ENCODE results near the gene AKR1C1.
A peak's percentile ranks its signal among the peaks of the same experiment; 100 is the strongest.
"Not testable (repeated sequence)": the region's sequence is repeated elsewhere in the genome, so short reads cannot be mapped to it uniquely, and the experiment has no call there.

The AKR1C1 gene

GRCh38 chr10:4940073-4940428, 23.2 kb upstream of the AKR1C1 start:
- not testable (repeated sequence) for H3K79me2 ChIP-seq (ENCODE audit: control insufficient read depth, insufficient read depth, low read length, unreplicated experiment); H3K36me3 ChIP-seq (ENCODE audit: insufficient read depth, low read length); H3K4me3 ChIP-seq (ENCODE audit: low read depth, low read length); H2AFZ ChIP-seq (ENCODE audit: low read length, unreplicated experiment); H3K27me3 ChIP-seq (ENCODE audit: insufficient read depth, low read length); H3K27ac ChIP-seq (ENCODE audit: low read depth, low read length)
- peaks cover 43% of the 10 kb centered on the region for H3K4me1 ChIP-seq (ENCODE audit: control insufficient read depth, insufficient read depth, low read length, unreplicated experiment)

- H3K36me3 ChIP-seq (ENCODE audit: insufficient read depth, low read length); H3K27me3 ChIP-seq (ENCODE audit: insufficient read depth, low read length); H2AFZ ChIP-seq (ENCODE audit: low read length, unreplicated experiment); H3K4me3 ChIP-seq (ENCODE audit: low read depth, low read length); H3K79me2 ChIP-seq (ENCODE audit: control insufficient read depth, insufficient read depth, low read length, unreplicated experiment): not testable (repeated sequence)
- Histone ChIP-seq H3K4me1 (ENCODE audit: control insufficient read depth, insufficient read depth, low read length, unreplicated experiment) (peaks cover 44% of the 10 kb centered on the region), H3K27ac (ENCODE audit: low read depth, low read length) (0 out of 2 replicates have a peak overlapping the region, but pooled peaks have one; percentile 64)
Measured at GRCh38 chr10:4940909-4941308, 22.3 kb upstream of the AKR1C1 start.

GRCh38 chr10:4941540-4942330, 21.5 kb upstream of the AKR1C1 start:
- Histone ChIP-seq H3K27ac (ENCODE audit: low read depth, low read length) (peak overlapping the region; percentile 64), H3K36me3 (ENCODE audit: insufficient read depth, low read length) (no peaks in the 10 kb centered on the region), H3K4me1 (ENCODE audit: control insufficient read depth, insufficient read depth, low read length, unreplicated experiment) (peaks cover 48% of the 10 kb centered on the region), H3K4me3 (ENCODE audit: low read depth, low read length) (no peak overlapping the region), H2AFZ (ENCODE audit: low read length, unreplicated experiment) (no peak overlapping the region), H3K79me2 (ENCODE audit: control insufficient read depth, insufficient read depth, low read length, unreplicated experiment) (no peaks in the 10 kb centered on the region), H3K27me3 (ENCODE audit: insufficient read depth, low read length) (no peaks in the 10 kb centered on the region)

GRCh38 chr10:4942931-4943330, 20.3 kb upstream of the AKR1C1 start:
- H2AFZ ChIP-seq (ENCODE audit: low read length, unreplicated experiment) = peak overlapping the region; percentile 33
- not testable (repeated sequence) for H3K27me3 ChIP-seq (ENCODE audit: insufficient read depth, low read length); H3K4me3 ChIP-seq (ENCODE audit: low read depth, low read length); H3K36me3 ChIP-seq (ENCODE audit: insufficient read depth, low read length); H3K79me2 ChIP-seq (ENCODE audit: control insufficient read depth, insufficient read depth, low read length, unreplicated experiment)
- H3K4me1 ChIP-seq (ENCODE audit: control insufficient read depth, insufficient read depth, low read length, unreplicated experiment) = peaks cover 59% of the 10 kb centered on the region
- peak overlapping the region; percentile 64 for H3K27ac ChIP-seq (ENCODE audit: low read depth, low read length)

GRCh38 chr10:4943416-4943815, 19.8 kb upstream of the AKR1C1 start:
- H3K27me3 ChIP-seq (ENCODE audit: insufficient read depth, low read length); H3K4me3 ChIP-seq (ENCODE audit: low read depth, low read length); H3K36me3 ChIP-seq (ENCODE audit: insufficient read depth, low read length); H3K79me2 ChIP-seq (ENCODE audit: control insufficient read depth, insufficient read depth, low read length, unreplicated experiment): not testable (repeated sequence)
- Histone ChIP-seq H2AFZ (ENCODE audit: low read length, unreplicated experiment) (peak overlapping the region; percentile 33), H3K4me1 (ENCODE audit: control insufficient read depth, insufficient read depth, low read length, unreplicated experiment) (peaks cover 63% of the 10 kb centered on the region), H3K27ac (ENCODE audit: low read depth, low read length) (peak overlapping the region; percentile 64)

- H3K27ac ChIP-seq (ENCODE audit: low read depth, low read length) = peak overlapping the region; percentile 64; the same call in 1 of the 2 replicates
- no peaks in the 10 kb centered on the region for H3K27me3 ChIP-seq (ENCODE audit: insufficient read depth, low read length)
- peak overlapping the region; percentile 35 for H2AFZ ChIP-seq (ENCODE audit: low read length, unreplicated experiment)
- peaks cover 67% of the 10 kb centered on the region for H3K4me1 ChIP-seq (ENCODE audit: control insufficient read depth, insufficient read depth, low read length, unreplicated experiment)
- no peaks in the 10 kb centered on the region for H3K36me3 ChIP-seq (ENCODE audit: insufficient read depth, low read length)
- no peak overlapping the region for H3K4me3 ChIP-seq (ENCODE audit: low read depth, low read length)
- H3K79me2 ChIP-seq (ENCODE audit: control insufficient read depth, insufficient read depth, low read length, unreplicated experiment) = no peaks in the 10 kb centered on the region
Measured at GRCh38 chr10:4943821-4944220, 19.4 kb upstream of the AKR1C1 start.

GRCh38 chr10:4944841-4945240, 18.4 kb upstream of the AKR1C1 start:
- Histone ChIP-seq H3K27me3 (ENCODE audit: insufficient read depth, low read length) (no peaks in the 10 kb centered on the region), H2AFZ (ENCODE audit: low read length, unreplicated experiment) (no peak overlapping the region), H3K4me1 (ENCODE audit: control insufficient read depth, insufficient read depth, low read length, unreplicated experiment) (peaks cover 66% of the 10 kb centered on the region), H3K79me2 (ENCODE audit: control insufficient read depth, insufficient read depth, low read length, unreplicated experiment) (no peaks in the 10 kb centered on the region), H3K27ac (ENCODE audit: low read depth, low read length) (no peak overlapping the region), H3K36me3 (ENCODE audit: insufficient read depth, low read length) (no peaks in the 10 kb centered on the region), H3K4me3 (ENCODE audit: low read depth, low read length) (no peak overlapping the region)

GRCh38 chr10:4945766-4946717, 17.2 kb upstream of the AKR1C1 start:
- Histone ChIP-seq H3K27me3 (ENCODE audit: insufficient read depth, low read length) (no peaks in the 10 kb centered on the region), H3K27ac (ENCODE audit: low read depth, low read length) (no peak overlapping the region), H3K36me3 (ENCODE audit: insufficient read depth, low read length) (no peaks in the 10 kb centered on the region), H3K4me1 (ENCODE audit: control insufficient read depth, insufficient read depth, low read length, unreplicated experiment) (peaks cover 64% of the 10 kb centered on the region), H3K4me3 (ENCODE audit: low read depth, low read length) (no peak overlapping the region), H2AFZ (ENCODE audit: low read length, unreplicated experiment) (no peak overlapping the region), H3K79me2 (ENCODE audit: control insufficient read depth, insufficient read depth, low read length, unreplicated experiment) (no peaks in the 10 kb centered on the region)

GRCh38 chr10:4947039-4947634, 16.1 kb upstream of the AKR1C1 start:
- H3K79me2 ChIP-seq (ENCODE audit: control insufficient read depth, insufficient read depth, low read length, unreplicated experiment) = no peaks in the 10 kb centered on the region
- H3K4me3 ChIP-seq (ENCODE audit: low read depth, low read length) = peak overlapping the region; percentile 44; the same call in 1 of the 2 replicates
- no peaks in the 10 kb centered on the region for H3K27me3 ChIP-seq (ENCODE audit: insufficient read depth, low read length)
- peak overlapping the region; percentile 99 for H3K27ac ChIP-seq (ENCODE audit: low read depth, low read length)
- peaks cover 54% of the 10 kb centered on the region for H3K4me1 ChIP-seq (ENCODE audit: control insufficient read depth, insufficient read depth, low read length, unreplicated experiment)
- no peaks in the 10 kb centered on the region for H3K36me3 ChIP-seq (ENCODE audit: insufficient read depth, low read length)
- peak overlapping the region; percentile 10 for H2AFZ ChIP-seq (ENCODE audit: low read length, unreplicated experiment)

- no peaks in the 10 kb centered on the region for H3K79me2 ChIP-seq (ENCODE audit: control insufficient read depth, insufficient read depth, low read length, unreplicated experiment)
- H3K36me3 ChIP-seq (ENCODE audit: insufficient read depth, low read length) = no peaks in the 10 kb centered on the region
- H3K4me3 ChIP-seq (ENCODE audit: low read depth, low read length) = peak overlapping the region; percentile 44; the same call in 1 of the 2 replicates
- peak overlapping the region; percentile 99 for H3K27ac ChIP-seq (ENCODE audit: low read depth, low read length)
- no peaks in the 10 kb centered on the region for H3K27me3 ChIP-seq (ENCODE audit: insufficient read depth, low read length)
- H3K4me1 ChIP-seq (ENCODE audit: control insufficient read depth, insufficient read depth, low read length, unreplicated experiment) = peaks cover 49% of the 10 kb centered on the region
- H2AFZ ChIP-seq (ENCODE audit: low read length, unreplicated experiment) = peak overlapping the region; percentile 56
Measured at GRCh38 chr10:4947635-4948596, 15.3 kb upstream of the AKR1C1 start.

Data from ACC112 (cell line).